Right atrium auricular region (tissue), 2 donors: ENCODE data around the gene BACE2. TPM values are rescaled to one million over a fixed set of nuclear protein-coding genes. Genes with fewer than 3 reads are reported as not detected.

Experiments
- DNase-seq: peaks from one replicate; pipeline ENCODE4 v3.0.0-alpha.2; 2019; ENCODE audit warnings: low spot score
- H3K27ac ChIP-seq, 2 donors: fragments of 200-600 bp; sonication (generic); 1 replicate in 1 of 2; 2 replicates in 1 of 2; pipeline ENCODE4 v1.5.1; 2016 to 2019
- H3K27me3 ChIP-seq, 2 donors: fragments of 200-600 bp; sonication (generic); one replicate each; pipeline versions ENCODE4 v1.5.1 to v1.6.0; 2017 to 2019
- H3K36me3 ChIP-seq: fragments of 200-600 bp; sonication (generic); one replicate; pipeline ENCODE4 v1.5.1; 2016
- H3K4me1 ChIP-seq, 2 donors: fragments of 200-600 bp; sonication (generic); one replicate each; pipeline versions ENCODE4 v1.5.1 to v1.6.0; 2017 to 2019
- H3K4me3 ChIP-seq, 2 donors: fragments of 200-600 bp; sonication (generic); 1 replicate in 1 of 2; 2 replicates in 1 of 2; pipeline ENCODE4 v1.5.1; 2017 to 2019; ENCODE audit warnings: mild to moderate bottlenecking in 1 of 2, moderate library complexity in 1 of 2
- H3K9me3 ChIP-seq, 2 donors: fragments of 200-600 bp; sonication (generic); one replicate each; pipeline ENCODE4 v1.5.1; 2019
- CTCF ChIP-seq, 2 donors: fragments of 200-600 bp; sonication (generic); IDR thresholded peaks; one replicate each; pipeline ENCODE4 v1.5.1; 2019; ENCODE audit warnings: antibody characterized with exemption in 2 of 2
- total RNA-seq, 2 donors: library from RNA; depleted of rRNA; stranded (reverse); fragments of >200 nt; gene quantifications; one replicate each; pipeline ENCODE4 v1.1.0, GENCODE V29; 2016

Gene BACE2
- total RNA-seq, 2 donors from 2014 or later: 23.7 to 50.3 TPM

- Histone ChIP-seq H3K27ac (no peak overlapping the region), H3K36me3 (no peaks in the 10 kb centered on the region), H3K9me3 (peaks cover 0 to 3% of the 10 kb centered on the region in 2 donors), H3K4me3 (no peak overlapping the region), H3K27me3 (no peaks in the 10 kb centered on the region), H3K4me1 (no peaks in the 10 kb centered on the region)
- TF ChIP-seq CTCF (IDR thresholded peaks at IDR 0.05): no peak
- DNase-seq: no peak
Observed at GRCh38 chr21:41260428-41260827, 92.5 kb downstream of the BACE2 start.

GRCh38 chr21:41267346-41267745, 99.4 kb downstream of the BACE2 start:
- Histone ChIP-seq H3K36me3 (no peaks in the 10 kb centered on the region), H3K9me3 (peaks cover 0 to 17% of the 10 kb centered on the region in 2 donors), H3K27me3 (no peaks in the 10 kb centered on the region), H3K4me3 (no peak overlapping the region), H3K4me1 (no peaks in the 10 kb centered on the region), H3K27ac (peak overlapping the region in 1 of 2 donors; percentile 25)
- DNase-seq: no peak
- TF ChIP-seq CTCF (IDR thresholded peaks at IDR 0.05): no peak

DNA sequence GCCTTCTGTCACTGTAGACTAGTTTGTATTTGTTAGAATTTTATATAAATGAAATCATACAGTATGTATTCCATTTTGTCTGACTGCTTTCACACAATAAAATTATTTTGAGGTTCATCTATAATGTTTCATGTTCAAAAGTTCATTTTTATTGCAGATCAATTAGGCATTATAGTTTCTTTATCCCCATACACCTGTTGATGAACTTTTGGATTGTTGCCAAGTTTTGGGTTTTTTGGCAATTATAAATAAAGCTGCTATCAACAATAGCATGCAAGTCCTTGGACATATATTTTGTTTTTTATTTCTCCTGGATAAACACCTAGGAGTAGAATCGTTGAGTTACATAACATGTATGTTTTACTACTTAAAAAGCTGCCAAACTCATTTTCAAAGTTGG, 101.6 kb downstream of the BACE2 start:
- Histone ChIP-seq H3K27me3 (no peaks in the 10 kb centered on the region), H3K4me1 (no peaks in the 10 kb centered on the region), H3K4me3 (no peak overlapping the region), H3K36me3 (peaks cover 3% of the 10 kb centered on the region), H3K27ac (no peak overlapping the region), H3K9me3 (peaks cover 0 to 22% of the 10 kb centered on the region in 2 donors)
- DNase-seq: no peak
- TF ChIP-seq CTCF (IDR thresholded peaks at IDR 0.05): no peak

DNA sequence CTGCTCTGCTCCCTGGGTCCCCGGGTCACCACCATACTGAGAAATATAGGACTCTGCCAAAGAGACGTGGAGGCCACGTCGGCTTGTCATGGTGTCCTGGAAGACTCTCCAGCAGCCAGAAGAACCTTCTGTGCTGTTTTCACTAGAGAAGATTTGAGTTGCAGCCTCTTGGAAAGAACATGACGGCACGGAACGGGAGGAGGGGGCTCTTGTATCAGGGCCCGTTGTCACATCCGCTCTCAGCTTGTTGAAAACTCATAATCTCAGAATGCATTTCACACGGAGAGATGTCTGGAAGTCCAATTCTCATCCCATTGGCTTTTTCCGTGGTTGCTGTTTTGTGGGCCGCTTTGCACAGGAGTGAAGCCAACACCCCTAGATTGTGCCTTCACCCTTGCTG, 109.2 kb downstream of the BACE2 start:
- Histone ChIP-seq H3K36me3 (peaks cover 3% of the 10 kb centered on the region), H3K27ac (no peak overlapping the region), H3K4me1 (peaks cover 0 to 4% of the 10 kb centered on the region in 2 donors), H3K4me3 (no peak overlapping the region), H3K27me3 (no peaks in the 10 kb centered on the region), H3K9me3 (peaks cover 0 to 9% of the 10 kb centered on the region in 2 donors)
- TF ChIP-seq CTCF (IDR thresholded peaks at IDR 0.05): no peak
- no peak for DNase-seq

GRCh38 chr21:41277846-41278245, 109.9 kb downstream of the BACE2 start:
- Histone ChIP-seq H3K36me3 (peaks cover under 1% of the 10 kb centered on the region), H3K27me3 (no peaks in the 10 kb centered on the region), H3K4me3 (no peak overlapping the region), H3K27ac (no peak overlapping the region), H3K9me3 (peaks cover 0 to 3% of the 10 kb centered on the region in 2 donors), H3K4me1 (peaks cover 0 to 4% of the 10 kb centered on the region in 2 donors)
- no peak for TF ChIP-seq CTCF (IDR thresholded peaks at IDR 0.05)
- no peak for DNase-seq
